Measurements from ENCODE around the gene TUBB1.

The TUBB1 gene

DNA sequence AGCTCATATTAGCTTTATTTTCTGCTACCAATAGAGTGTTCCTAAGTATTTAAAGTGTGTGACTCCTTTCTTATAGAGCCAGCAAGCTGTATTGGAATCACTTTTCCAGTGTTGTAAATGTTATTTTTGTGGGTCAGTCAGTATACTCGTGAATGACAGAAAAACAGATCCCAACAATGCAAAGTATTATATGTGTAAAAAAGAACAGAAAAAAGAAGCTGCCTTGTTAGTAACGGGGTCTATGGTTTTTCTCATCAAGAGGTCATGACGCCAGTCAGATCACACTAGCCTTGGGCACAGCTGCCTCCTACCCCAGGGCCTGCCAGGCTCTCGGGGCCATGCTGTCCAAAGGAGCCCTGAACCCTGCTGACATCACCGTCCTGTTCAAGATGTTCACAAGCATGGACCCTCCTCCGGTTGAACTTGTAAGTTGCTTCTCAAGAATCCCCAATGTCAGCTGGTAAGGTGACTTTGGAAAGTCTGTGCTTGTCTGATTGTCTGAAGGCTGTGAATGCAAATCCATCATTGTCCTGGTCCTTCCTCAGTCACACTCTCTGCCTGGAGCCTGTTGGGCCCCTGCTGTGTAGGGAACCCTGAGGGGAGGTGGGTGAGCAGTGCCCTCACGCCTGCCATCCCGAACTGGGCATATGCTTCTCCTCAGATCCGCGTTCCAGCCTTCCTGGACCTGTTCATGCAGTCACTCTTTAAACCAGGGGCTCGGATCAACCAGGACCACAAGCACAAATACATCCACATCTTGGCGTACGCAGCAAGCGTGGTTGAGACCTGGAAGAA is 28.4 kb upstream of the TUBB1 start:
- no peak for DNase-seq

DNA sequence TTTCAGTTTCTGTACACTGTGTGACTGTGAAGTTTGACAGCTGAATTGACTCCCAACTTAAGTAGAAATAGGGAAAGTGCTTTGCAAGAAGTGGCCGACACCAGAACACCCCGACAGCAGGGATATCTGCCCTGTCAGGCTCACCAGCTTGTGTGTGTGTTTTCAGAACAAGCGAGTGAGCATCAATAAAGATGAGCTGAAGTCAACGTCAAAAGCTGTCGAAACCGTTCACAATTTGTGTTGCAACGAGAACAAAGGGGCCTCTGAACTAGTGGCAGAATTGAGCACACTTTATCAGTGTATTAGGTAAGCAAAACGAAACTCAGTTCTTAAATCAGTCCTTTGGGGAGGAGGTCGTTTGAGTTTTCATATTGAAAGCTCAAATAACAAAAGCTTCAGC is 27.5 kb upstream of the TUBB1 start:
- DNase-seq, result no peak

DNA sequence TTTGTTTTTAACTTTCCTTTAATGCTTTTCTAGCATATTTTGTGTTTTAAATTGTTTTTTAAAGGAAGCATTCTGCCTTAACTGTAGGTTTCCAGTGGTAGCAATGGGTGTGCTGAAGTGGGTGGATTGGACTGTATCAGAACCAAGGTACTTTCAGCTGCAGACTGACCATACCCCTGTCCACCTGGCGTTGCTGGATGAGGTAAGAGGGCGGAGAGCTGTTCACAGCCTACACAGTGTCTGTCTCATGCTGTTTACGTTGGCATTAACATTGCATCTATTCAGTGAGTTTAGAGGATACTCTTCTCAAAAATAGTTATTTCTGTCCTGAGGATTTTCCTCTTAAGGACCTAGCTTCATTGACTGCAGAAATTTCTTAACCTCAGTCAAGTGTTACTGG is 26.3 kb upstream of the TUBB1 start:
- no peak for DNase-seq

DNA sequence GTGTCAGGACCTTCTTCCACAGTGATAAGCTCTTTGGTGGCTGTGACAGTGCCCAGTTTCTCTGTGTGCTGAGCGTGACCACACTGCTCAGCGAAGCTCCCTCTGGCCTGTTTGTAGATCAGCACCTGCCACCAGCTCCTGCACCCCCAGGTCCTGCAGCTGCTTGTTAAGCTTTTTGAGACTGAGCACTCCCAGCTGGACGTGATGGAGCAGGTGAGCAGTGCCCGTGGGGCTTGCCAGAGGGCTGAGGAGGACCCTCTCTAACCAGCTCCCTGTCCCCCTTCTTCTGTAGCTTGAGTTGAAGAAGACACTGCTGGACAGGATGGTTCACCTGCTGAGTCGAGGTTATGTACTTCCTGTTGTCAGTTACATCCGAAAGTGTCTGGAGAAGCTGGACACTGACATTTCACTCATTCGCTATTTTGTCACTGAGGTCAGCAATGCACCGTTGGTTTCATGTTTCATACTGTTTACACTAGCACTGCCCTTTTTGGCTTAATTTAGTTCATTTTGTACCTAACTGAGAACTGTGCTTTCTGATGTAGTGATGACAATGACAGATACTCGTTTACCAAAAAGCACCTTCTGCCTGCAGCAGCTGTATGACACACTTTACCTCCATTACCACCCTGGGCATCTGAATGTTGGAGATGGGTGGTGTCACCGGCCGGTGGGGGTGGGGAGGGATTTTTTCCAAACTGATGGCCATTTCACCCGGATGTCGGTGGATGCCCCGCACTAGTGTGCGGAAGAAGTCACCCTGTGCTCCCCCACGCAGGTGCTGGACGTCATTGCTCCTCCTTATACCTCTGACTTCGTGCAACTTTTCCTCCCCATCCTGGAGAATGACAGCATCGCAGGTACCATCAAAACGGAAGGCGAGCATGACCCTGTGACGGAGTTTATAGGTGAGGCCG is 25.6 kb upstream of the TUBB1 start:
- no peak for DNase-seq

DNA sequence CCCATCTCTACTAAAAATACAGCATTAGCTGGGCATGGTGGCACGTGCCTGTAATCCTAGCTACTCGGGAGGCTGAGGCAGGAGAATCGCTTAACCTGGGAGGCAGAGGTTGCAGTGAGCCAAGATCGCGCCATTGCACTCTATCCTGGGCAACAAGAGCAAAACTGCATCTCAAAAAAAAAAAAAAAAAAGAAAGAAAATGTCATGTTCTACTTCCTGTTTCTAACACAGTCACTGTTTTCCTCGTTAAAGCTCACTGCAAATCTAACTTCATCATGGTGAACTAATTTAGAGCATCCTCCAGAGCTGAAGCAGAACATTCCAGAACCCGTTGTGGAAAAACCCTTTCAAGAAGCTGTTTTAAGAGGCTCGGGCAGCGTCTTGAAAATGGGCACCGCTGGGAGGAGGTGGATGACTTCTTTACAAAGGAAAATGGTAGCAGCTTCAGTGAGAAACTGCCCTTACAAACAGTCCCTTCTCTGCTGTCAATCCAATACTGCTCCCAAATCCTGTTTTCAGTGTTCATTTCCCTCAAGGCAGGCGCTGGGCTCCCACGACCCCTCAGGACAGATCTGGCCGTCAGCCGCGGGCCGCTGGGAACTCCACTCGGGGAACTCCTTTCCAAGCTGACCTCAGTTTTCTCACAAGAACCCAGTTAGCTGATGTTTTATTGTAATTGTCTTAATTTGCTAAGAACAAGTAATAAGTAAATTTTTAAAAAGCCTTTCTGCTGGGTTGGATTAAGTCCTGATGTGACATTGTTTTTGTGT is 24.7 kb upstream of the TUBB1 start:
- DNase-seq, result no peak

DNA sequence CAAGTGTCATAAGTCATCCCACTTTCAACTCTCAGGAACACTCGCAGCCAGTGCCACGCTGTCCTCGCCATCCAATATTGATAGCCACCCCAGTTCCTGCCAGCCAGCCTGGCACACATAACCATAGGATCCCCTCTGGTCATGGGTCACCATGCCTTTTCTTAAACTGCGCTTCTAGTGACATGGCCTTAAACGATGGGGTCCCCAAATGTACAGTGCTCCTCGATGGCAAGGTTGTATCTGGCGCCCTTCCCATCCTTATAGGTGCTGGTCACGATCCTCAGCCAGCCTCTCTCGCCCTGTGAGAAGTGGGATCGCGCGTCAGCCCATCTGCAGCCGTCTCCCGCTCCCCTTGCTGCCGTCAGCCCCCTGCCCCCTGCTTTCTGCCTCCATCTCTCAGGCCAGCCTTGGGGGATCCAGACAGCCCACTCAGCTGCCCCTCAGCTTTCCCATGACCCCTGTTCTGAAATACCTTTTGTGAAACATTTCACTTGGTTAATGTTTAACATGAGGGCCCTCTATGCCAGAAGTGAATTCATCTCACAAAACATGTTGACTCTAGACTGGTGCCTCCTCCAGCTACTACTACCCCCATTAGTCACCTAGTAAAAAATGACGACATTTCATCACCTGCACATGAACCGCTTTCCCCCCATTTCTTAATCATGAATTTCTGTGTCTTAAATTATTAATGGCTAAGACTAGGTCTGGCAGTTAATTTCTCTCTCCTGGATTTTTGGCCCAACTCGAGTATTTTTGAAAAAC is 23.6 kb upstream of the TUBB1 start:
- no peak for DNase-seq

DNA sequence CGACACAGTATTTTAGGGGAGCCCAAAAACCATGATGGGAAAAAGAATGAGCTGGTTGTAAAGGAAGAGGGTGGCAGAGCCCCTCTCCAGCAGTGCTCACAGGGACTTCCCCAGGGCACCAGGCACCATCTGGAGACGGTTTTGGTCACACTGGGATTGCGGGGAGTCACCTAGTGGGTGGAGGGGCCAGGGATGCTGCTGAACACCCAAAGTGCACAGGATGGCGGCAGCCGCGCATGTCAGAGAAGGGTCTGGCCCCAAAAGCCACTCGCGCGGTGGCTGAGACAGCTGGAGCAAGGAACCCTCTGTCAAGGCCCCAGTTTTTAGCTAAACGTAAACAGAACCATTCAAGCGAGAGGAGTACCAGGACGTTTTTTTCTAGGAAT is 23.0 kb upstream of the TUBB1 start:
- no peak for DNase-seq

DNA sequence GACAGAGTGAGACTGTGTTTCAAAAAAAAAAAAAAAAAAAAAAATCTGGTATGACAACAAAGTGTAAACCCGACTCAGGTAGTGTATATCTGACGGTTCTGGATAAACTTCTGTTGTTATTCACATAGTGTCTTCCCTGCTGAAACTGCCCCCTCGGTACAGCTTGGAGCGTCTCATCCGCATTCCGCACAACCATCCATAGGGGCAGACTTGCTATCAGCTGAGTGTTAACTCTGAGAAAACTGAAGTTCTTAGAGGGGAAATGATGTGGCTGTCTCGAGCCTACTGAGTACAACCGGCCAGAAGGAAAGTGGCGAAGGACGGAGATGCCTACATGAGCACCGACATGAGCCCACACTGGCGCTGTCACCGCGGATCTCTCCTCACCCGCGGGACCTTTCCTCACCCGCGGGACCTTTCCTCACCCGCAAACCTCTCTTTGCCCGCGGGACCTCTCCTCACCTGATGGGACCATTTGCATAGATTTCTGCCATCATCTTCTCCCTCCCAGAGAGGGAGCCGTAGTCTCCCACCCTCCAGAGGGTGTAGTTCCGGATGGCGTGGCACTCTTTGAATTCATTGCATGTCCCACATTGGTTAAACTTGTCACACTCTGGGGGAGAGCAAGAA is 22.0 kb upstream of the TUBB1 start:
- no peak for DNase-seq

DNA sequence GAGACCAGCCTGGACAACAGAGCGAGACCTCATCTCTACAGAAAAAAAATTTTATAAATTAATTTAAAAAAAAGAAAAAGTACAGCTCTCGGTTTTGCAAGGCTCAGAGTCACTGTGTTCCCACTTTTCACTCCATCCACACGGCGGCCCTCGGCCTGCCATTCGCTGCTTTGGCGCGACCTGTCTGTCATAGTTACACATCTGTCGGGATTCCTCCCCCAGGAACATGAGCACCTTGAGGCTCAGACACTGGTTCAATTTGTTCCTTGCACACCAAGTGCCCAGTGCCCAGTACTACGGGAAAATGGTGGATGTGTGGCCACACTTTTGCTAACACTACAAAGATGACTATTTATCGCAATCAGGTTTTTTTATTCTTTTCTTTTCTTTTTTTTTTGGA is 20.6 kb upstream of the TUBB1 start:
- no peak for DNase-seq

DNA sequence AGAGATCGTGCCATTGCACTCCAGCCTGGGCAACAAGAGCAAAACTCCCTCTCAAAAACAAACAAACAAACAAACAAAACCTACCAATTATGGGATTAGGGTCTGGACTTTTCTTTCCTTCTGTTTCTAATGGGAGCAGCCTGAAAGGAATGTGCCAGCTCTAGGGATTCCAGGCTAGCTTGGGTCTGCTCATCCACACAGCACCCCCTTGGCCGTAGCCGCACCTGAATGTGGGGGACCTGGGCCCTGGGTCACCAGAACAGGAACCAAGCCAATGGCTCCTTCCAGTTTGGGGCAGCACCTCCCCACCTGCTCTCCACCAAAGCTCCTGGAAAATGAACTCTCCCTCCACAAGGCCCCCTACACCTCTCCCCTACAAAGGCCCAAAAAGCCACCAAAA is 18.9 kb upstream of the TUBB1 start:
- DNase-seq, result no peak

DNA sequence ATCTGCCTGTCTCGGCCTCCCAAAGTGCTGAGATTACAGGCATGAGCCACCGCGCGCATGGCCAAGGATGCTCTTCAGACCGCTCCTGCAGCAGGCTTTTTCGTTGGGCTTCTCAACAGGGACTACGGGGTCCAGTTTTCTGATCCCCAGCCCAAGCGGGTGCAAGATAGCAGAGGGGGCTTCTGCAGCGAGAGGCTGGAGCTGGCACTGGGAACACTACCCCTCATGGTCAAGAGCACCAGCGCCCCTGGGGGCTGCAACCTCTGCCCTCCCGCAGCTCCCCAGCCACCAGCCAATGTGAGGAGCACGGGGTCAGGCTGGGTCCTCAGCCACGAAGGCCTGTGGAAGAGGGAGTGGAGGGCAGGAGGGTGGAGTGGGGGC is 18.2 kb upstream of the TUBB1 start:
- DNase-seq, result no peak

DNA sequence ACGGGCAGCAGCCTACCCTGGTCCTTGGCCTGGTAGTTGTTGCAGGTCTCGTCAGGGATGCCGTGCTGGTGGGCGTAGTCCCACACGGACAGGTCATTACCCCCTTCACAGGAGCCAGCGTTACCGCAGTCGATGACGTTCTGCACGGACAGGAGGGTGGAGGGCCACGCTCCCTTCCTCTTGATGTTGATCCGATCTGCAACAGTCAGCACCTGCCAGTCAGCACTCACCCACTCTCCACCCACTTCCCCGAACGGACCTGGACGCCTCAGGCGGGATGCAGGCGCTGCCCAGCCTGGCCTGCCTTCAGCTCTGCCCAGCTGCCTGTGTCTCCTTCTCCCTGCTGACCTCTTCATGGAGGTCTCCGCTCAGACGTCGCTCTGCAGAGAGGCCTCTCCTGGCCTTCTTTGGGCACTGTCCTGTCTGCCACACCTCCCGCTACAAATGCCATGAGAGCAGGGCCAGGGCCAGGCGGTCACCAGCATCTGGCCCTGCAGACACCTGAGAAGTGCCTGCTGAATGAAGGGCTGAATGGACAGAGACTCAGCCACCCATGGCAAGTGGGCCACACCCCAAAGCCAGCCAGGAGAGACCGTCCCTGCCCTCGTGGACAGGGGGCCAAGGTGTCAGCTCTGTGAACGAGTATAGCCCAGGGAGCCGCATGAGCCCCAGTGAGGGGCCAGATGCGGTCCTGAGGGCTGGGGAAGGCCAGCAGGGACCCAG is 17.6 kb upstream of the TUBB1 start:
- DNase-seq, result no peak

DNA sequence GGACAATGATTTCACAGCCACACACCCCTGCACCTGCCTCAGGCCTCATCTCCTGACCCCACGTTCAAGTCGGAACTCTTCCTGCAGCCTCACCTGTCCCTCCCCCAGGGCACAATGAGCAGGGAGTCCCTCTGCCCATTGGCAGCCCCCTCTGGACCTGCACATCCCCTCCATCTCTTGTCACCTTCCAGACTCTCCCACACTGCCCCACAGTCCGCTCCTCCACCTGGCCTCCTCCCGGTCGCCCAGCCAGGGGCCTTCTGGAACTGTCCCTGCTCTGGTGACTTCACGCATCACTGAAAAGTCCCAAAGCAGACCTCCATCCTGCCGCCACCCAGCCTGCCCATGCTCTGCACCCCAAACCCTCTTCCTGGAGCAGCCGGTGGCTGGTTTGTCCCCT is 16.8 kb upstream of the TUBB1 start:
- DNase-seq, result no peak

DNA sequence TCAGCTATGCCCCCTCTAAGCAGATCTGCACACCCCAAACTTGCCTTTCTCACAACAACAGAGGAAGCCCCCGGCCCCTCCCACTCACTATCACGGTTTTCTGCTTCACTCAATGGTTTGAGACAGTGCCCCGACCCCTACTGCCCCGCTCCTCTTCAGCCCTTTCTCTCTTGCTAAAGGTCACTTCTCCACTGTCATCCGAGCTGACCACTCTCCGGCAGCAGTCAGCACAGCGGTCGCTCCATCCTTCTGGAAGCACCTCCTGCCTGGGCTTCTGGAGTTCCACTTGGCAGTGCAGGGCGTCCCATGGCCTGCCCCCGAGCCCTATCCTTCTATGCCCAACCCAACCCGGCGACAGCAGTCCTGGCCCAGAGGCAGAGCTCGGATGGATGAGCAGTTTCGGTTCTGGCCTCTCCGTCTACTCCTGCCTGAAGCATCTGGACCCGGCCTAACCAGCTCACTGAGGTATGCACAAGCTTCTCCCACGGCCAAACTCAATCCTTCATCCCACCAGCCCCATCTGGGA is 16.3 kb upstream of the TUBB1 start:
- DNase-seq, result no peak

DNA sequence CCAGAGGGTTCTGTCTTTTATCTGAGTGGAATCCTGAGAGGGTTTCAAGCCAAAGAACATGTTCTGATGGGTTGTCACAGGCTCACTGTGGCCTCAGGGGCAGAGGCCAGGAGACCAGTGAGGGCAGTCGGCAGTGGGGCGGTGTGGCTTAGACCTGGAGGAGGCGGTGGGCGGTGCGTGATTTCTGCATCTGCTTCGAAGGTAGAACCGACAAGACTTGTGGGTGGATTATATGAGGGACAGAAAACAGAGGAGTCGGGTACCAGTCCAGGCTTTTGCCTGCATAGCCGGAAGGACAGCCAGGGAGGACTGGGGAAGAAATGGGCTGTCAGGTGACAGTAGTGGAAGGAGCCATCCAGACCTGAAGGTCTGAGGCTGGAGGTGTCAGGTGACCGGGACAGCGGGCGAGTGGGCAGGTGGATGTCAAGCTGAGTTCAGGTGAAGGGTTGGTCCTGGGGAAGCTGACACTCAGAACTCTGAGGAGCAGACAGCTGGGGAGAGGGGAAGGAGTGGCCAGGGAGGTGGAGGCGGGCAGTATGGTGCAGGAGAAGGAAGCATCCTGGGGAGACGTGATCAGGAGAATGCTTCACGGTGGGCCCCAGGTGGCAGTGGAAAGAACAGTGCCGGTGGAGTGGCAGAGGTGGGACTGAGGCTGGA is 15.3 kb upstream of the TUBB1 start:
- DNase-seq, result no peak

DNA sequence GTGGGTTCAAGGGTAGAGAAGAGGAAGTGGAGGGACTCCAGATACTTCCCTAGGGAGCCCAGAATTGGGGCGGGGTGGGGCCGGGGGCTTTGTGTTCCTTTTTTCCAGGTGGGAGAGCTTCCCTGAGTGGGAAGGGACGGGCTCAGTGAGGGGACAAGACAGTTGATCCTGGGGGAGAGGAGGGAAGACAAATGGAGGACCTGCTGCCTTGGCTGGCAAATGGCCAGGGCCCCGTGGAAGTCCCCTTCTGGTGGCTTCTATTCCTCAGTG is 14.8 kb upstream of the TUBB1 start:
- DNase-seq, result peak; percentile 74

DNA sequence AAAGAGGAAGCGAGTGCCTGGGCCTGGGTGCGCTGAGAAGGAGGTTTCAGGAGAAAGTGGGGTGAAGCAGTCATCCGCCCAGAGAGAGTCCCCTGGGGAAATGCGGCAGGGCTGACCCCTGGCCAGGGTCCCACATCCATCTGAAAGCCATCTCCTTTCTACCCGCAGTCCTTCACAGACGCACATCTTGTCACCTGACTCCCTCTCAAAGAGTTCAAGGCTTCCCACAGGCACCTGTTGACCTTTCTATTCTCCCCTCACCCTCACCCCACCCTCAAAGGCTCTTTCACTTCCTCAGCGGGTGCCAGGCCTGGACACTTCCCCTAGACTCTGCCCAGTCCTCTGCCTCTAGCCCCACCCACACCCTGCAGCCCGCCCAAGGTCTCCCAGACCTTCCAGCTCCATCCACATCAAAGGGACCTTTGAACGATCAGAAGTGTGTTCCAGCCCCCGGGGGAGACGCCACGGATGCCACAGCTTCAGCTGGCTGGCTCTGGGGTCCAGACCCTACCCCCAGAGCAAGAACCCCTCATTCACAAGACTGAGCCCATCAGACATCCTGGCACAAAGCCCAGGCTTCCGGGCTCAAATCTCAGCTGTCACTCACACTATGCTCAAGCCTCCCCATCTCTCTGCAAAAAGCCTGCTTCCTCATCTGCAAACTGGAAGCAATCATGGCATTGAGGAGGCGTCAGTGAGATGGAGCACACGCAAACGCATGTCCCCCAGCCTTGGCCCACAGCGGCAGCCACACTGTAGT is 14.3 kb upstream of the TUBB1 start:
- DNase-seq, result no peak

DNA sequence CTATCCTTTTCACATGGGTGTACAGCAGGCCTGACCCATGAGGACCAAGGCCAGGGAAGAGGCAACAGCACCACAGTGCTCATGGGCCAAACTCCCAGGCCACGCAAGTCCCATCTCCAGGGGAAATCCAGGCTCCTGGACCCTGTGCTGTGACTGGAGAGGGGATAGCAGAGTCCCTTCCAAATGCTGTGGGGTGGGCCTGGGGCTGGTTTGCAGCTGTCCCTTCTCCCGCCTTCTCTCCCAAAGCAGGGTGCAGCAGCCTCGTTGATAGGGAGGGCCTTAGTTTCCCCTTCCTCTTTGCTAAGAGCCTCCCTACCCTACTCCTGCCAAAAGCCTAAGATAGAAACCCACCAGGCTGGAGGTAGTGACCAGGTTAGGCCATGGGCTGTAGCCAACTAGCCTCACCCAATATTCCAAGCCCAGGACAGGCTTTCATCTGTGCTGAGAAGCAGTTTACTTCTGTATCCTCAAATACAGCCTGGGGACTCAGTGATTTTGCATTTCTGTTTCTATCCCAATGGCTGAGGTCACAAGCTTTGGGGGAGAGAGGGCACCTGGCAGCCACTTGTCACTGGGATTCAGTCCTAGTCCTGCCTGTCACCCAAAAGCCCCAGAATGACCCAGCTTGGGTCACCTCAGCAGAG is 13.6 kb upstream of the TUBB1 start:
- no peak for DNase-seq

DNA sequence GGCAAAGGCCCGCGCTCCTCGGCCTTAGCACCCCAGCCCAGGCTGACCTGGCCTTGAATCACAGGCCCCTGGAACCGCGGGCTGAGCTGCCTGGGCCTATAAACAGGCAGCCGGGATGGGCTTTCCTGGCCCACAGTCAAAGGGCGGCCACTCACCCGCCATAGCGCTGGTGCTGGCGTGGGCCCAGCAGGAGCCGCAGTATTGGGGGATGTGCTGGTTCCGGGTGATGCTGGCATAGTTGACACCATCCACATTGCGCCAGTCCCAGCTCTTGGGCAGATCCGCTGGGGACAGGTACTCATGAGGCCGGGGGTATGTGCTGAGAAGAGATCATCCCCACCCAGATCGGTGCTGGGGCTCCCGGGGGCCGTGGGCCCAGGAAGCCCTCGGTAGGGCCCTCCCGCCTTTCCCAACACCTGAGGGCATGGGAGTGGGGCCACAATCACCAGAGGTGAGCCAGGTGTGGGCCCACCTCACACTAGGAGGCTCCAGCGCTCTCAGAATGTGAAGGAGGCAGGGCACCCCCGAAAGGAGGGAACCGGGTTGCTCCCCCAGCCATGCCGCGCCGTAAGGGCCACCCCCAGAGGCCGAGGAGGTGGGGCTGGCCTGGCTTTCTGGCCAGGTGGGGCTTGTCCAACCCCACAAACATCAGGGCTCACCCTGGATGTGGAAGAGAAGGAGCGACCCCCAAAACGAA is 12.9 kb upstream of the TUBB1 start:
- peak; percentile 69 for DNase-seq

Data from activated CD8-positive, alpha-beta memory T cell treated with anti-CD3 and anti-CD28 coated beads for 24 hours (primary cell).